ENCODE data around the gene GLYATL1.

- TF ChIP-seq CTCF (conservative IDR thresholded peaks at IDR 0.05; ENCODE audit: low read depth in 2 of 2) (no peak), EZH2phosphoT487 (IDR thresholded peaks at IDR 0.05; ENCODE audit: unreplicated experiment) (no peak), POLR2AphosphoS5 (IDR thresholded peaks at IDR 0.05; ENCODE audit: low read depth) (no peak), ETS1 (IDR thresholded peaks at IDR 0.05) (no peak), REST (IDR thresholded peaks at IDR 0.05; ENCODE audit: unreplicated experiment) (no peak), EZH2 (IDR thresholded peaks at IDR 0.05; ENCODE audit: low read depth, unreplicated experiment) (no peak), CREB1 (CRISPR knock-in tag; IDR thresholded peaks at IDR 0.05; ENCODE audit: low read depth) (no peak), STAT1 (IDR thresholded peaks at IDR 0.05; ENCODE audit: unreplicated experiment) (no peak)
These were observed 5.6 kb upstream of the GLYATL1 start for GRCh38 chr11:58933661-58934060.
